Heart left ventricle (tissue), 16 donors: Measurements from ENCODE around the gene HJURP. TPM values are rescaled to one million over a fixed set of nuclear protein-coding genes. Genes with fewer than 3 reads are reported as not detected.

Source experiments
- ATAC-seq, 4 donors: fragments of 200-7000 bp; cut with Tn5 transposase; one replicate each; pipeline ENCODE4 v1.9.1; 2020 to 2022; ENCODE audit warnings: moderate library complexity in 4 of 4, mild to moderate bottlenecking in 3 of 4, moderate number of reproducible peaks in 1 of 4
- DNase-seq, 5 donors: peaks; one replicate each; pipeline ENCODE4 v3.0.0-alpha.2; 2020
- H3K27ac ChIP-seq, 12 donors: fragments of 200-600 bp; sonication (generic) in 4 of 12; one replicate each; pipeline versions ENCODE4 v1.5.0 to v1.8.0; 2016 to 2022; ENCODE audit warnings: mild to moderate bottlenecking in 2 of 12
- H3K27me3 ChIP-seq, 9 donors: fragments of 200-600 bp; sonication (generic) in 2 of 9; one replicate each; pipeline versions ENCODE4 v1.5.1 to v1.8.0; 2016 to 2022; ENCODE audit warnings: mild to moderate bottlenecking in 3 of 9
- H3K36me3 ChIP-seq, 9 donors: fragments of 200-600 bp; sonication (generic) in 2 of 9; one replicate each; pipeline versions ENCODE4 v1.5.0 to v1.8.0; 2018 to 2022; ENCODE audit warnings: mild to moderate bottlenecking in 2 of 9
- H3K4me1 ChIP-seq, 12 donors: fragments of 200-600 bp; sonication (generic) in 4 of 12; one replicate each; pipeline versions ENCODE4 v1.5.0 to v1.8.0; 2016 to 2022; ENCODE audit warnings: mild to moderate bottlenecking in 3 of 12
- H3K4me3 ChIP-seq, 12 donors: fragments of 200-600 bp; sonication (generic) in 4 of 12; one replicate each; pipeline versions ENCODE4 v1.5.0 to v1.8.0; 2017 to 2022; ENCODE audit warnings: mild to moderate bottlenecking in 9 of 12, moderate library complexity in 4 of 12
- H3K9me3 ChIP-seq, 12 donors: fragments of 200-600 bp; sonication (generic) in 4 of 12; one replicate each; pipeline versions ENCODE4 v1.5.0 to v1.8.0; 2016 to 2022; ENCODE audit warnings: mild to moderate bottlenecking in 1 of 12
- CTCF ChIP-seq, 12 donors: fragments of 200-600 bp; sonication (generic) in 4 of 12; IDR thresholded peaks; one replicate each; pipeline versions ENCODE4 v1.5.0 to v1.8.0; 2018 to 2022; ENCODE audit warnings: antibody characterized with exemption in 12 of 12, mild to moderate bottlenecking in 5 of 12
- POLR2A ChIP-seq, 2 donors: fragments of 450-650 bp; IDR thresholded peaks; one replicate each; pipeline ENCODE4 v1.6.1; 2017; ENCODE audit warnings: antibody characterized with exemption in 2 of 2, mild to moderate bottlenecking in 2 of 2, moderate library complexity in 2 of 2
- WGBS, 4 donors: extraction: QIAGEN DNeasy Blood & Tissue Kit in 2 of 4; methylation state at CpG; one replicate each; pipeline versions ENCODE4 v1.1.5 to v1.1.7; 2013 to 2018; 5-methylcytosine and 5-hydroxymethylcytosine counted together
- intact Hi-C, 10 donors: fragments of 100-400 bp; cut with DNase I; formaldehyde crosslinking; loops; one replicate each; pipeline versions ENCODE4 v1.11.1 to v1.14.2; 2022
- polyA plus RNA-seq, 2 donors: library from polyadenylated mRNA; stranded (reverse); fragments of 200-250 nt; gene quantifications; one replicate each; pipeline ENCODE4 v1.2.3, GENCODE V29; 2013
- total RNA-seq, 9 donors: library from RNA; depleted of rRNA in 2 of 9; stranded (reverse); fragments of >200 nt in 2 of 9; fragmentation: NEBNext Ultra II Directional in 3 of 9; extraction: Animal tissue kit (Norgen Biotek cat#: 25700) in 3 of 9; gene quantifications; one replicate each; pipeline versions ENCODE4 v1.1.0 to v1.2.4, GENCODE V29; 2016 to 2023
- donor health status: ischemic (EF 13 %, LVEDD 7.1; RV severe dilation, severe dysfunction).
- donor health status: healthy with polysubstance abuse.
- donor health status: DM: no; HTN: yes; CAD: no.
- donor health status: DM: no; HTN: no; CAD: no.
- donor health status: ischemic (EF 25% LVEDD 6.9; RV normal size, moderate dysfunction).
- donor health status: ischemic (EF 25% LVEDD 5.7; RV mildly dilated, moderate dysfunction).
- donor health status: healthy.
- donor health status: DM: yes; HTN: yes; CAD: no.
- donor health status: ischemic (EF 35%, LVEDD 5.7; RV mildly dilated, moderate dysfunction).
- donor health status: nonischemic (EF 11% LVEDD 7.7; RV severe dilation, severe dysfunction).
- donor health status: DM: yes; HTN: yes; CAD: no.
- donor health status: PGD.
- donor health status: ischemic (EF 29% LVEDD 5.4; RV normal size, mild dysfunction).
- donor health status: nonischemic (EF 23%, LVEDD 6.1; RV moderate dilation, normal function).

Gene HJURP
- total and polyA plus RNA-seq, 11 donors: 0.08 to 8.4 (median 0.41) TPM; not detected in 3

DNA sequence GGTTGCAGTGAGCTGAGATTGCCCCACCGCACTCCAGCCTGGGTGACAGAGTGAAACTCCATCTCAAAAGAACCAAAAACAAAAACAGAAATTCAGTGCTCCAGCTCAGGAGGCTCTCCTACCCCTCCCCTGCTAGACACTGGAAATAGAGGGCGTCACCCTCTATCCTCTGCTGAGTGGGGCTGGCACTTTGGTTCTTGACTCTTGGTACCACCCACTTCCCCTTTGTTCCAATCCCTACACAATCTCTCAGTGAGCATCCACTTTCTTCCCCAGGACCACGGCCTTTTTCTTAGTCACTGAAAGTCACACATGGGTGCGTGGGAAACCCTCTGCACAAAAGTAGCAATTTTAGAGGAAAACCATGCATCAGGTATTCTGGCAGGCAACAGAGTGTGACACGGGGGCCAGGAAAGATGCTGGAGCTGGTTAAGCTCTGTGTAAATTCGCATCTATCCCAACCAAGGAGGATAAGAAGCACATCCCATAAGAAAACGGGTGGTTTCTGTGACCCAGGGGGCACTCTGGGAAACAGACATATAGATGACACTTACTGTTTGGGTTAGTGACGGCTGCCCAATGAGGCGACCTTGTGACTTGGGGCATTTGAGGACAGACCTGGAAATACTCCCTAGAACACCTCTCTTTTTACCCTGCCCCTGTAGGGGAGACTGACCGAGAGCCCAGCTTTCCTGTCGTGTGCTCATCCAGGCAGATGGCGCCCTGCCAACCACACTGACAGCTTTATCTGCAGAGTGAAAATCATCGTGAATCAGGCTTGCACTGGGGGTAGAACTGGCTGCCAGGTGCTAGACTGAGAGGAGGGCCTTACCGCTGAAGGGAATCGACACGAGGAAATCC lies 7.7 kb downstream of the HJURP start:
- H3K4me3 ChIP-seq: no peak overlapping the region
- intact Hi-C loops: no loop called here
- DNase-seq (no peak), ATAC-seq (peak in 1 of 4 donors; percentile 38)
- WGBS, 4 donors: 69 to 80% (median 73%) methylated on average over 14 to 16 of the region's 16 CpGs
- H3K4me1 ChIP-seq: no peaks in the 10 kb centered on the region
- TF ChIP-seq POLR2A (IDR thresholded peaks at IDR 0.05): no peak
- no peak for TF ChIP-seq CTCF (IDR thresholded peaks at IDR 0.05)
- H3K27ac ChIP-seq: no peak overlapping the region
- H3K9me3 ChIP-seq: no peaks in the 10 kb centered on the region
- H3K27me3 ChIP-seq: no peaks in the 10 kb centered on the region
- H3K36me3 ChIP-seq: peaks cover 0 to 27% (median 0%) of the 10 kb centered on the region in 9 donors

DNA sequence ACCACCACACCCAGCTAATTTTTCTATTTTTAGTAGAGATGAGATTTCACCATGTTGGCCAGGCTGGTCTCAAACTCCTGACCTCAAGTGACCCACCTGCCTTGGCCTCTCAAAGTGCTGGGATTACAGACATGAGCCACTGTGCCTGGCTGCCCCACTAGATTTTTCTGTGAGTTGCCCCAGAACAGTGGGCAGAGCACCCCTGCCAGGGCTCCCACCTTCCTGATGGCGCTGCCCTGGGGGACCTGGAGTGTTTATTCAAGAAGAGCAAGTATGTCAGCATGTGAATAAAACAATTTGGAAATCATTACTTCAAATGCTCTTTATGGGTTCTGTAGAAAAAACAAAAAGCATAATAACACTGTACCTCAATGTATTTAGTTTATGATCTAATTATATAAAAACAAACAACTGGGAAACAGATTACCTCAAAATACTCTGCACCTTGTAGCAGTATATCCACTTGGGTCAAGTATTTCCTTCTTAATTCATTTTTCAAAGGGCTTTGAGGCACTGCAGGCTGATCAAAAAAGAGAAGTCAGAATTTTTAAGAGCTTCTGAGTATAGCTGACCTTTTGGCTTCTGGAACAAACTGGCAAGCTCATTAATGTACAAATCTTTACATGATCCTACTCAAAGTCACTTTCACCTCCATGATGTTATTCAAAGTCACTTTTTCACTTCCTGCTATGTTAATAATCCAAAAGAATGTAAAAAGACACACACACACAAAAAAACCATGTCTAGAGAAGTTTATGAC lies 8.9 kb downstream of the HJURP start:
- no peaks in the 10 kb centered on the region for H3K4me1 ChIP-seq
- TF ChIP-seq CTCF (IDR thresholded peaks at IDR 0.05): no peak
- TF ChIP-seq POLR2A (IDR thresholded peaks at IDR 0.05): no peak
- no peak overlapping the region for H3K4me3 ChIP-seq
- 92 to 100% (median 97%) methylated on average over 1 of the region's 1 CpG for WGBS, 4 donors
- H3K36me3 ChIP-seq: peaks cover 0 to 28% (median 0%) of the 10 kb centered on the region in 9 donors
- no peak overlapping the region for H3K27ac ChIP-seq
- ATAC-seq: no peak
- H3K27me3 ChIP-seq: no peaks in the 10 kb centered on the region
- H3K9me3 ChIP-seq: no peaks in the 10 kb centered on the region
- DNase-seq: no peak
- intact Hi-C loops: no loop called here

DNA sequence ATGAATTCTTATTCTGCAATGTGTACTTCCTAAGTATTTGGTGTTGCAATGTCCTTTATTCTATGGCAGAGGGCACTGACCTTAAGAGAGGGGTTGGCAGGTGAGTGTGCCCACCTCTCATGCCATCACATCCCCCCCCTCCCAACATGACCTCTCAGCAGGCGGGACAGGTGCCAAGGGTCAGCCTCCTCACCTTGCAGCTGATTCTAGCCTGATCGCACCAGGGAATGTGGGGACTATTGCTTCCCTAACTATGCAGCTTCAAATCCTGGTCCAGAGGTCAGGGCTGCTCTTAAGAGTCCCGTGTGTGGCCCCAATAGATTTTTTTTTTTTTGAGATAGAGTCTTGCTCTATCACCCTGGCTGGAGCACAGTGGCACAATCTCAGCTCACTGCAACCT lies 9.5 kb downstream of the HJURP start:
- intact Hi-C loops: no loop called here
- Histone ChIP-seq H3K27ac (no peak overlapping the region), H3K36me3 (peaks cover 0 to 28% (median 0%) of the 10 kb centered on the region in 9 donors)

More for the DNA sequence above, 9.5 kb downstream of the HJURP start:
- Histone ChIP-seq H3K4me1 (no peaks in the 10 kb centered on the region), H3K4me3 (no peak overlapping the region), H3K27me3 (no peaks in the 10 kb centered on the region), H3K9me3 (no peaks in the 10 kb centered on the region)
- no peak for DNase-seq
- TF ChIP-seq POLR2A (IDR thresholded peaks at IDR 0.05): no peak
- TF ChIP-seq CTCF (IDR thresholded peaks at IDR 0.05): no peak
- no peak for ATAC-seq
- 93 to 96% (median 94%) methylated on average over 3 of the region's 3 CpGs for WGBS, 4 donors
